Liver (tissue), 9 donors: ENCODE results near the gene CSNK2A3. TPM values are rescaled to one million over a fixed set of nuclear protein-coding genes. Genes with fewer than 3 reads are reported as not detected.

Experiments
- DNase-seq: peaks from one replicate; pipeline ENCODE4 v3.0.0-alpha.2; 2017; ENCODE audit warnings: low spot score
- H3K27ac ChIP-seq, 2 donors: one replicate each; pipeline ENCODE4 v1.7.0; 2013; ENCODE audit warnings: inconsistent platforms in 2 of 2, low read length in 2 of 2, control low read depth in 1 of 2, low read depth in 1 of 2, mild to moderate bottlenecking in 1 of 2
- H3K27me3 ChIP-seq, 4 donors: one replicate each; pipeline versions ENCODE4 v1.6.1 to v1.7.0; 2013; ENCODE audit warnings: low read length in 3 of 4, inconsistent platforms in 1 of 4, mild to moderate bottlenecking in 1 of 4, moderate library complexity in 1 of 4; ENCODE audit not compliant: control insufficient read depth in 4 of 4, insufficient read depth in 4 of 4
- H3K36me3 ChIP-seq, 4 donors: one replicate each; pipeline versions ENCODE4 v1.6.1 to v1.7.0; 2013; ENCODE audit warnings: low read length in 3 of 4, mild to moderate bottlenecking in 3 of 4, low read depth in 1 of 4, moderate library complexity in 1 of 4; ENCODE audit not compliant: control insufficient read depth in 4 of 4, insufficient read depth in 3 of 4
- H3K4me1 ChIP-seq, 4 donors: one replicate each; pipeline versions ENCODE4 v1.6.1 to v1.7.0; 2013; ENCODE audit warnings: low read length in 3 of 4, mild to moderate bottlenecking in 3 of 4, moderate library complexity in 1 of 4; ENCODE audit not compliant: control insufficient read depth in 4 of 4, insufficient read depth in 4 of 4
- H3K4me3 ChIP-seq, 3 donors: one replicate each; pipeline versions ENCODE4 v1.6.1 to v1.7.0; 2013; ENCODE audit warnings: low read length in 3 of 3, control low read depth in 1 of 3, low read depth in 1 of 3, mild to moderate bottlenecking in 1 of 3
- H3K9ac ChIP-seq, 2 donors: one replicate each; pipeline ENCODE4 v1.7.0; 2013; ENCODE audit warnings: low read length in 2 of 2, mild to moderate bottlenecking in 2 of 2, moderate library complexity in 2 of 2, control low read depth in 1 of 2, low read depth in 1 of 2
- H3K9me3 ChIP-seq, 4 donors: one replicate each; pipeline versions ENCODE4 v1.6.1 to v1.7.0; 2013; ENCODE audit warnings: low read length in 3 of 4; ENCODE audit not compliant: control insufficient read depth in 4 of 4
- ATF3 ChIP-seq: IDR thresholded peaks from 2 replicates; pipeline ENCODE4 v1.6.1; 2016; ENCODE audit warnings: antibody characterized with exemption
- EGR1 ChIP-seq, 2 donors: IDR thresholded peaks; 2 replicates each; pipeline ENCODE4 v1.6.1; 2016 to 2018; ENCODE audit warnings: antibody characterized with exemption in 2 of 2, low read depth in 2 of 2
- FOXA1 ChIP-seq: IDR thresholded peaks from 2 replicates; pipeline ENCODE4 v1.6.1; 2016; ENCODE audit warnings: antibody characterized with exemption
- FOXA2 ChIP-seq: IDR thresholded peaks from 2 replicates; pipeline ENCODE4 v1.6.1; 2016; ENCODE audit warnings: antibody characterized with exemption
- GABPA ChIP-seq, 2 donors: IDR thresholded peaks in 1 of 2; conservative IDR thresholded peaks in 1 of 2; 2 replicates each; pipeline ENCODE4 v1.6.1; 2016; ENCODE audit warnings: antibody characterized with exemption in 2 of 2, mild to moderate bottlenecking in 1 of 2, moderate library complexity in 1 of 2
- HNF4G ChIP-seq: IDR thresholded peaks from 2 replicates; pipeline ENCODE4 v1.6.1; 2016; ENCODE audit warnings: antibody characterized with exemption
- JUND ChIP-seq, 2 donors: IDR thresholded peaks; 2 replicates each; pipeline ENCODE4 v1.6.1; 2016; ENCODE audit warnings: antibody characterized with exemption in 2 of 2
- RAD21 ChIP-seq, 2 donors: IDR thresholded peaks; 2 replicates each; pipeline ENCODE4 v1.6.1; 2016; ENCODE audit warnings: antibody characterized with exemption in 2 of 2, mild to moderate bottlenecking in 2 of 2
- RXRA ChIP-seq, 2 donors: IDR thresholded peaks; 2 replicates each; pipeline ENCODE4 v1.6.1; 2017 to 2018; ENCODE audit warnings: antibody characterized with exemption in 2 of 2, mild to moderate bottlenecking in 1 of 2
- SP1 ChIP-seq: IDR thresholded peaks from 2 replicates; pipeline ENCODE4 v1.6.1; 2018; ENCODE audit warnings: antibody characterized with exemption, mild to moderate bottlenecking
- YY1 ChIP-seq: IDR thresholded peaks from 2 replicates; pipeline ENCODE4 v1.6.1; 2016; ENCODE audit warnings: antibody characterized with exemption, mild to moderate bottlenecking
- WGBS: extraction: QIAGEN DNeasy Blood & Tissue Kit; methylation state at CpG from one replicate; pipeline ENCODE4 v1.1.7; 2013; 5-methylcytosine and 5-hydroxymethylcytosine counted together
- polyA plus RNA-seq, 2 donors: library from polyadenylated mRNA; stranded (reverse) in 1 of 2; unstranded in 1 of 2; fragments of 200-250 nt in 1 of 2; fragments of >200 nt in 1 of 2; fragmentation: Nextera tagmentation in 1 of 2; extraction: Ambion mirVana in 1 of 2; gene quantifications; one replicate each; pipeline versions ENCODE4 v1.2.1 to v1.2.3, GENCODE V29; 2013 to 2015
- total RNA-seq, 2 donors: library from RNA; depleted of rRNA; stranded (reverse); fragments of >200 nt; gene quantifications; one replicate each; pipeline ENCODE4 v1.2.3, GENCODE V29; 2014
- TF ChIP-seq, protein P1 (sequence below): IDR thresholded peaks from 2 replicates; pipeline ENCODE4 v1.6.1; 2016; ENCODE audit warnings: antibody characterized with exemption, mild to moderate bottlenecking
- TF ChIP-seq, protein P2 (sequence below): fragments of 150-350 bp; IDR thresholded peaks from 2 replicates; pipeline ENCODE4 v1.5.1; 2017; ENCODE audit warnings: improper control_type of control experiment, low read depth, low read length; ENCODE audit not compliant: missing input control
- TF ChIP-seq, protein P3 (sequence below): IDR thresholded peaks from 2 replicates; pipeline ENCODE4 v1.6.1; 2016; ENCODE audit warnings: antibody characterized with exemption
- TF ChIP-seq, protein P4 (sequence below): IDR thresholded peaks from 2 replicates; pipeline ENCODE4 v1.6.1; 2016; ENCODE audit warnings: antibody characterized with exemption
- donor health status: healthy.
- donor health status: healthy.
- donor health status: healthy.
- donor health status: healthy.
- donor health status: healthy.

The CSNK2A3 gene
- total and polyA plus RNA-seq, 4 donors, result 0.51 to 0.92 (median 0.59) TPM; not detected in 1

GRCh38 chr11:11387622-11388305 lies 34.7 kb upstream of the CSNK2A3 start:
- Histone ChIP-seq H3K9ac (no peak overlapping the region), H3K4me3 (no peak overlapping the region), H3K4me1 (peaks cover 0 to 18% (median 12%) of the 10 kb centered on the region in 4 donors), H3K27me3 (no peaks in the 10 kb centered on the region), H3K36me3 (no peaks in the 10 kb centered on the region), H3K27ac (no peak overlapping the region), H3K9me3 (no peaks in the 10 kb centered on the region)
- 92% methylated on average over 10 of the region's 10 CpGs for WGBS
- TF ChIP-seq, protein P1, sequence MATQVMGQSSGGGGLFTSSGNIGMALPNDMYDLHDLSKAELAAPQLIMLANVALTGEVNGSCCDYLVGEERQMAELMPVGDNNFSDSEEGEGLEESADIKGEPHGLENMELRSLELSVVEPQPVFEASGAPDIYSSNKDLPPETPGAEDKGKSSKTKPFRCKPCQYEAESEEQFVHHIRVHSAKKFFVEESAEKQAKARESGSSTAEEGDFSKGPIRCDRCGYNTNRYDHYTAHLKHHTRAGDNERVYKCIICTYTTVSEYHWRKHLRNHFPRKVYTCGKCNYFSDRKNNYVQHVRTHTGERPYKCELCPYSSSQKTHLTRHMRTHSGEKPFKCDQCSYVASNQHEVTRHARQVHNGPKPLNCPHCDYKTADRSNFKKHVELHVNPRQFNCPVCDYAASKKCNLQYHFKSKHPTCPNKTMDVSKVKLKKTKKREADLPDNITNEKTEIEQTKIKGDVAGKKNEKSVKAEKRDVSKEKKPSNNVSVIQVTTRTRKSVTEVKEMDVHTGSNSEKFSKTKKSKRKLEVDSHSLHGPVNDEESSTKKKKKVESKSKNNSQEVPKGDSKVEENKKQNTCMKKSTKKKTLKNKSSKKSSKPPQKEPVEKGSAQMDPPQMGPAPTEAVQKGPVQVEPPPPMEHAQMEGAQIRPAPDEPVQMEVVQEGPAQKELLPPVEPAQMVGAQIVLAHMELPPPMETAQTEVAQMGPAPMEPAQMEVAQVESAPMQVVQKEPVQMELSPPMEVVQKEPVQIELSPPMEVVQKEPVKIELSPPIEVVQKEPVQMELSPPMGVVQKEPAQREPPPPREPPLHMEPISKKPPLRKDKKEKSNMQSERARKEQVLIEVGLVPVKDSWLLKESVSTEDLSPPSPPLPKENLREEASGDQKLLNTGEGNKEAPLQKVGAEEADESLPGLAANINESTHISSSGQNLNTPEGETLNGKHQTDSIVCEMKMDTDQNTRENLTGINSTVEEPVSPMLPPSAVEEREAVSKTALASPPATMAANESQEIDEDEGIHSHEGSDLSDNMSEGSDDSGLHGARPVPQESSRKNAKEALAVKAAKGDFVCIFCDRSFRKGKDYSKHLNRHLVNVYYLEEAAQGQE, result no peak
- TF ChIP-seq, protein P2, sequence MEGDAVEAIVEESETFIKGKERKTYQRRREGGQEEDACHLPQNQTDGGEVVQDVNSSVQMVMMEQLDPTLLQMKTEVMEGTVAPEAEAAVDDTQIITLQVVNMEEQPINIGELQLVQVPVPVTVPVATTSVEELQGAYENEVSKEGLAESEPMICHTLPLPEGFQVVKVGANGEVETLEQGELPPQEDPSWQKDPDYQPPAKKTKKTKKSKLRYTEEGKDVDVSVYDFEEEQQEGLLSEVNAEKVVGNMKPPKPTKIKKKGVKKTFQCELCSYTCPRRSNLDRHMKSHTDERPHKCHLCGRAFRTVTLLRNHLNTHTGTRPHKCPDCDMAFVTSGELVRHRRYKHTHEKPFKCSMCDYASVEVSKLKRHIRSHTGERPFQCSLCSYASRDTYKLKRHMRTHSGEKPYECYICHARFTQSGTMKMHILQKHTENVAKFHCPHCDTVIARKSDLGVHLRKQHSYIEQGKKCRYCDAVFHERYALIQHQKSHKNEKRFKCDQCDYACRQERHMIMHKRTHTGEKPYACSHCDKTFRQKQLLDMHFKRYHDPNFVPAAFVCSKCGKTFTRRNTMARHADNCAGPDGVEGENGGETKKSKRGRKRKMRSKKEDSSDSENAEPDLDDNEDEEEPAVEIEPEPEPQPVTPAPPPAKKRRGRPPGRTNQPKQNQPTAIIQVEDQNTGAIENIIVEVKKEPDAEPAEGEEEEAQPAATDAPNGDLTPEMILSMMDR, result no peak
- TF ChIP-seq ATF3, result no peak
- TF ChIP-seq FOXA2, result no peak
- no peak for TF ChIP-seq RAD21 (IDR thresholded peaks at IDR 0.05)
- TF ChIP-seq SP1, result no peak
- TF ChIP-seq, protein P3, sequence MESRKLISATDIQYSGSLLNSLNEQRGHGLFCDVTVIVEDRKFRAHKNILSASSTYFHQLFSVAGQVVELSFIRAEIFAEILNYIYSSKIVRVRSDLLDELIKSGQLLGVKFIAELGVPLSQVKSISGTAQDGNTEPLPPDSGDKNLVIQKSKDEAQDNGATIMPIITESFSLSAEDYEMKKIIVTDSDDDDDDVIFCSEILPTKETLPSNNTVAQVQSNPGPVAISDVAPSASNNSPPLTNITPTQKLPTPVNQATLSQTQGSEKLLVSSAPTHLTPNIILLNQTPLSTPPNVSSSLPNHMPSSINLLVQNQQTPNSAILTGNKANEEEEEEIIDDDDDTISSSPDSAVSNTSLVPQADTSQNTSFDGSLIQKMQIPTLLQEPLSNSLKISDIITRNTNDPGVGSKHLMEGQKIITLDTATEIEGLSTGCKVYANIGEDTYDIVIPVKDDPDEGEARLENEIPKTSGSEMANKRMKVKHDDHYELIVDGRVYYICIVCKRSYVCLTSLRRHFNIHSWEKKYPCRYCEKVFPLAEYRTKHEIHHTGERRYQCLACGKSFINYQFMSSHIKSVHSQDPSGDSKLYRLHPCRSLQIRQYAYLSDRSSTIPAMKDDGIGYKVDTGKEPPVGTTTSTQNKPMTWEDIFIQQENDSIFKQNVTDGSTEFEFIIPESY, result no peak
- TF ChIP-seq GABPA (IDR thresholded peaks at IDR 0.05 in 1 of 2, conservative IDR thresholded peaks at IDR 0.05 in 1 of 2), result no peak
- TF ChIP-seq HNF4G, result no peak
- TF ChIP-seq JUND (IDR thresholded peaks at IDR 0.05), result no peak
- TF ChIP-seq, protein P4, sequence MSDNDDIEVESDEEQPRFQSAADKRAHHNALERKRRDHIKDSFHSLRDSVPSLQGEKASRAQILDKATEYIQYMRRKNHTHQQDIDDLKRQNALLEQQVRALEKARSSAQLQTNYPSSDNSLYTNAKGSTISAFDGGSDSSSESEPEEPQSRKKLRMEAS, result no peak
- no peak for TF ChIP-seq RXRA (IDR thresholded peaks at IDR 0.05)
- TF ChIP-seq YY1, result no peak
- TF ChIP-seq FOXA1, result no peak
- DNase-seq, result no peak

DNA sequence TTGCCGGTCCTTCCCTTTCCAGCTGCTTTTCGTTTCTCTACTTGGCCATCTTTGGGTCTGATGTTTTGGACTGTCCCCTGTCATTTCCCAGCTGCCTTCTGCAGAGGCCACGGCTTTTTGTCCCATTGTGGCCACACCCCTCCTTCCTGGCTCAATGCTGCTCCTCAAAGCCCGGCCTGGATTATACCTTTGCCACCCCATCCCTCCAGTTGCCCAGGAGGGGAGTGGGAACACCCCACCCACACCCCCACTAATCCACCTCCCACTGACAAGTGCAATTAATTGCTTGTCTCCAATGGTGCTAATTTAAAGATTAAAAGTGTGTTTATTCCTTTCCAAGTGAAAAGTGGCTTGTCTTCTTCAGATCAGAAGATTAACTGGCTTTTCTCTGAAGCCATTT lies 34.2 kb upstream of the CSNK2A3 start:
- WGBS, result 82% methylated on average over 4 of the region's 4 CpGs
- Histone ChIP-seq H3K9ac (no peak overlapping the region), H3K36me3 (no peaks in the 10 kb centered on the region), H3K4me1 (peaks cover 0 to 20% (median 13%) of the 10 kb centered on the region in 4 donors), H3K27ac (no peak overlapping the region), H3K27me3 (no peaks in the 10 kb centered on the region), H3K4me3 (no peak overlapping the region), H3K9me3 (no peaks in the 10 kb centered on the region)
- no peak for DNase-seq
- no peak for TF ChIP-seq EGR1 (IDR thresholded peaks at IDR 0.05; ENCODE audit: low read depth in 2 of 2)
- no peak for TF ChIP-seq SP1
